ENCODE measurements around the gene ADCK1. TPM values are rescaled to one million over a fixed set of nuclear protein-coding genes. Genes with fewer than 3 reads are reported as not detected.

ADCK1 gene
- total and polyA plus RNA-seq, 2 donors (not counting 3 experiments of a cell fraction or from before 2014, with no cell fraction given) = 4.2 to 6.9 TPM

- Histone ChIP-seq H3K4me3 (replicated peaks in 1 of 3; ENCODE audit: insufficient read depth in 1 of 3, low read depth in 1 of 3, low read length in 3 of 3) (no peak overlapping the region), H4K20me1 (replicated peaks; ENCODE audit: control insufficient read depth, extremely low read depth, insufficient read depth, low read length) (no peaks in the 10 kb centered on the region), H3K4me1 (ENCODE audit: control insufficient read depth, extremely low read depth, insufficient read depth, low read length) (no peaks in the 10 kb centered on the region), H3K79me2 (ENCODE audit: control insufficient read depth, insufficient read depth, low read length) (no peaks in the 10 kb centered on the region), H3K9me1 (replicated peaks; ENCODE audit: control insufficient read depth, extremely low read depth, insufficient read depth, low read length) (no peaks in the 10 kb centered on the region), H3K36me3 (ENCODE audit: control insufficient read depth in 2 of 2, extremely low read depth in 1 of 2, insufficient read depth in 2 of 2, low read length in 2 of 2) (no peaks in the 10 kb centered on the region), H3K9me3 (replicated peaks; ENCODE audit: control insufficient read depth, insufficient read depth, low read length) (no peaks in the 10 kb centered on the region), H3K4me2 (ENCODE audit: insufficient read depth, low read length) (no peak overlapping the region), H3K9ac (replicated peaks; ENCODE audit: extremely low read depth, insufficient read depth, low read length) (no peak overlapping the region), H3K27me3 (ENCODE audit: control insufficient read depth in 2 of 2, insufficient read depth in 2 of 2, low read length in 2 of 2) (no peaks in the 10 kb centered on the region), H2AFZ (ENCODE audit: low read depth, low read length) (no peak overlapping the region), H3K27ac (ENCODE audit: insufficient read depth, low read depth, low read length) (no peak overlapping the region)
- ChIA-PET CTCF (no interaction called here), POLR2A (no interaction called here)
- dilution Hi-C loops (cut with MboI; ENCODE audit: extremely low pct_ligation_motif_present, low sequenced_read_pairs) (no loop called here), intact Hi-C loops (cut with micrococcal nuclease) (no loop called here)
- TF ChIP-seq MAX (IDR thresholded peaks at IDR 0.05; ENCODE audit: insufficient read depth, insufficient read length) = no peak
- TF ChIP-seq EZH2 (IDR thresholded peaks at IDR 0.05; ENCODE audit: borderline replicate concordance, low read depth, low read length, severe bottlenecking) = no peak
- no peak for TF ChIP-seq CTCF (IDR thresholded peaks at IDR 0.05; ENCODE audit: extremely low read depth in 1 of 2, insufficient read depth in 1 of 2, low read depth in 1 of 2, low read length in 2 of 2)
- TF ChIP-seq JUN (IDR thresholded peaks at IDR 0.05; ENCODE audit: borderline replicate concordance, insufficient read depth, insufficient read length, low read depth) = no peak
- TF ChIP-seq GATA2 (IDR thresholded peaks at IDR 0.05; ENCODE audit: insufficient read depth, insufficient read length, low read depth, low read length) = no peak
- FAIRE-seq (no peak), DNase-seq (ENCODE audit: low read depth, low spot score) (no peak)
- BruUV-seq (replicated peaks) = no TSS peak
These were observed 82.2 kb downstream of the ADCK1 start for GRCh38 chr14:77882098-77882497.

GRCh38 chr14:77882636-77883035, 82.7 kb downstream of the ADCK1 start:
- H3K4me3 ChIP-seq (replicated peaks in 1 of 3; ENCODE audit: insufficient read depth in 1 of 3, low read depth in 1 of 3, low read length in 3 of 3) = no peak overlapping the region
- dilution Hi-C loops (cut with MboI; ENCODE audit: extremely low pct_ligation_motif_present, low sequenced_read_pairs) = no loop called here
- no peak overlapping the region for H3K27ac ChIP-seq (ENCODE audit: insufficient read depth, low read depth, low read length)
- no peaks in the 10 kb centered on the region for H3K79me2 ChIP-seq (ENCODE audit: control insufficient read depth, insufficient read depth, low read length)
- no peak for TF ChIP-seq GATA2 (IDR thresholded peaks at IDR 0.05; ENCODE audit: insufficient read depth, insufficient read length, low read depth, low read length)
- no peak for TF ChIP-seq EZH2 (IDR thresholded peaks at IDR 0.05; ENCODE audit: borderline replicate concordance, low read depth, low read length, severe bottlenecking)
- no peak for TF ChIP-seq MYC (IDR thresholded peaks at IDR 0.05; ENCODE audit: low read depth, low read length)
- no peak for TF ChIP-seq MAX (IDR thresholded peaks at IDR 0.05; ENCODE audit: insufficient read depth, insufficient read length)
- no peak for TF ChIP-seq JUN (IDR thresholded peaks at IDR 0.05; ENCODE audit: borderline replicate concordance, insufficient read depth, insufficient read length, low read depth)
- no peak for TF ChIP-seq POLR2AphosphoS5 (IDR thresholded peaks at IDR 0.05; ENCODE audit: insufficient read depth, low read depth, low read length)
- no peak for TF ChIP-seq POLR2A (IDR thresholded peaks at IDR 0.05; ENCODE audit: low read depth, low read length)
- TF ChIP-seq CTCF (IDR thresholded peaks at IDR 0.05; ENCODE audit: extremely low read depth in 1 of 2, insufficient read depth in 1 of 2, low read depth in 1 of 2, low read length in 2 of 2) = no peak
- no peak for TF ChIP-seq FOS (IDR thresholded peaks at IDR 0.05; ENCODE audit: borderline replicate concordance, insufficient read depth, low read length)
- no peak overlapping the region for H3K9ac ChIP-seq (replicated peaks; ENCODE audit: extremely low read depth, insufficient read depth, low read length)
- no peaks in the 10 kb centered on the region for H3K27me3 ChIP-seq (ENCODE audit: control insufficient read depth in 2 of 2, insufficient read depth in 2 of 2, low read length in 2 of 2)
- no peak overlapping the region for H3K4me2 ChIP-seq (ENCODE audit: insufficient read depth, low read length)
- intact Hi-C loops (cut with micrococcal nuclease) = no loop called here
- no peaks in the 10 kb centered on the region for H3K9me1 ChIP-seq (replicated peaks; ENCODE audit: control insufficient read depth, extremely low read depth, insufficient read depth, low read length)
- H3K36me3 ChIP-seq (ENCODE audit: control insufficient read depth in 2 of 2, extremely low read depth in 1 of 2, insufficient read depth in 2 of 2, low read length in 2 of 2) = no peaks in the 10 kb centered on the region
- no TSS peak for BruUV-seq (replicated peaks)
- ChIA-PET CTCF (no interaction called here), POLR2A (no interaction called here)
- FAIRE-seq (no peak), DNase-seq (ENCODE audit: low read depth, low spot score) (no peak)
- no peak overlapping the region for H2AFZ ChIP-seq (ENCODE audit: low read depth, low read length)
- no peaks in the 10 kb centered on the region for H4K20me1 ChIP-seq (replicated peaks; ENCODE audit: control insufficient read depth, extremely low read depth, insufficient read depth, low read length)
- no peaks in the 10 kb centered on the region for H3K4me1 ChIP-seq (ENCODE audit: control insufficient read depth, extremely low read depth, insufficient read depth, low read length)
- H3K9me3 ChIP-seq (replicated peaks; ENCODE audit: control insufficient read depth, insufficient read depth, low read length) = no peaks in the 10 kb centered on the region
